Calu3 (cell line): ENCODE data around the gene CMKLR1. TPM values are rescaled to one million over a fixed set of nuclear protein-coding genes. Genes with fewer than 3 reads are reported as not detected.

Source experiments
- BruUV-seq: library from RNA; stranded (reverse); fragments of 400-500 nt; replicated peaks from 2 replicates; lab custom pipeline; 2021; lab: Mats Ljungman, UMichigan
- CTCF ChIA-PET: fragments of 300-600 bp; sonication (Branson Sonifier 250); formaldehyde crosslinking; loops from one replicate; lab custom pipeline; 2022; ENCODE audit warnings: antibody characterized with exemption; lab: Charles Lee
- DNase-seq: peaks from one replicate; pipeline ENCODE4 v3.0.0; 2022
- H3K27ac Mint-ChIP-seq: one replicate; pipeline ENCODE4 v1.8.0; 2022; ENCODE audit warnings: mixed read lengths; ENCODE audit not compliant: unreplicated experiment
- H3K27me3 Mint-ChIP-seq: one replicate; pipeline ENCODE4 v1.8.0; 2022; ENCODE audit warnings: mixed read lengths; ENCODE audit not compliant: unreplicated experiment
- H3K36me3 Mint-ChIP-seq: one replicate; pipeline ENCODE4 v1.8.0; 2022; ENCODE audit warnings: mild to moderate bottlenecking, moderate library complexity, mixed read lengths; ENCODE audit not compliant: insufficient read depth, unreplicated experiment
- H3K4me1 Mint-ChIP-seq: one replicate; pipeline ENCODE4 v1.8.0; 2022; ENCODE audit warnings: mild to moderate bottlenecking, low read depth, mixed read lengths; ENCODE audit not compliant: unreplicated experiment
- H3K4me3 Mint-ChIP-seq: one replicate; pipeline ENCODE4 v1.8.0; 2022; ENCODE audit warnings: mild to moderate bottlenecking, low read depth, moderate library complexity, mixed read lengths; ENCODE audit not compliant: unreplicated experiment
- H3K9me3 Mint-ChIP-seq: one replicate; pipeline ENCODE4 v1.8.0; 2022; ENCODE audit warnings: low read depth, mixed read lengths; ENCODE audit not compliant: unreplicated experiment
- CTCF ChIP-seq: fragments of 200-600 bp; IDR thresholded peaks from one replicate; pipeline ENCODE4 v1.8.0; 2022; ENCODE audit warnings: antibody characterized with exemption; ENCODE audit not compliant: unreplicated experiment
- intact Hi-C: fragments of 100-400 bp; cut with micrococcal nuclease; formaldehyde crosslinking; loops from one replicate; pipeline ENCODE4 v1.10.0; 2022; ENCODE audit not compliant: unreplicated experiment
- total RNA-seq: library from RNA; stranded (reverse); gene quantifications from 2 replicates; pipeline ENCODE4 v1.2.3, GENCODE V29; 2022

CMKLR1 gene
- total RNA-seq, 1 experiment from 2014 or later = not detected

DNA sequence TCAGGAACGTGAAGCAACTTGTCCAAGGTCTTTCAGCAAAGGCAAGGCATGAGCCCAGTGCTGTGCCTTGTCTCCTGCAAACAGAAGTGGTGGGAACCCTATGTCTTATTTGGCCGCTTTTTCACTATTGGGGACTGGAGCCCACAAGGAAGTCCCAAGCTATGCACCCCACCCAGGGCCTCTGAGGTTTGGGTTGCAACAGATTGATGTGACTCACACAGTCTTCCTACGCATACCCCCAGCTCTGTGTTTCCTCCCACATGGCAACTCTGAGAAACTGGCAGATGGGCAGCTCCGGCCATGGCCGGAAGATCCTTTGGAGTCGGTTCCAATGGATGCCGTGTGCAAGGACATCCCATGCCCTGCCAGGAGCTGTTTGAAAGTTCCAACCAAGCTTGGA, 28.3 kb upstream of the CMKLR1 start:
- no peaks in the 10 kb centered on the region for H3K36me3 Mint-ChIP-seq
- H3K27ac Mint-ChIP-seq = no peak overlapping the region
- BruUV-seq = no TSS peak
- peaks cover 4% of the 10 kb centered on the region for H3K9me3 Mint-ChIP-seq
- no peak for TF ChIP-seq CTCF
- no peak for DNase-seq
- no peak overlapping the region for H3K4me3 Mint-ChIP-seq
- intact Hi-C loops = no loop called here
- no peaks in the 10 kb centered on the region for H3K4me1 Mint-ChIP-seq
- CTCF ChIA-PET = no interaction called here
- H3K27me3 Mint-ChIP-seq = peaks cover 54% of the 10 kb centered on the region

- Mint-ChIP-seq H3K4me3 (no peak overlapping the region), H3K4me1 (no peaks in the 10 kb centered on the region), H3K27ac (no peak overlapping the region), H3K9me3 (peaks cover 4% of the 10 kb centered on the region), H3K27me3 (peaks cover 43% of the 10 kb centered on the region), H3K36me3 (no peaks in the 10 kb centered on the region)
- TF ChIP-seq CTCF = no peak
- no peak for DNase-seq
- CTCF ChIA-PET = no interaction called here
- BruUV-seq = no TSS peak
- intact Hi-C loops = no loop called here
These were observed 26.2 kb upstream of the CMKLR1 start for GRCh38 chr12:108365324-108365723.

DNA sequence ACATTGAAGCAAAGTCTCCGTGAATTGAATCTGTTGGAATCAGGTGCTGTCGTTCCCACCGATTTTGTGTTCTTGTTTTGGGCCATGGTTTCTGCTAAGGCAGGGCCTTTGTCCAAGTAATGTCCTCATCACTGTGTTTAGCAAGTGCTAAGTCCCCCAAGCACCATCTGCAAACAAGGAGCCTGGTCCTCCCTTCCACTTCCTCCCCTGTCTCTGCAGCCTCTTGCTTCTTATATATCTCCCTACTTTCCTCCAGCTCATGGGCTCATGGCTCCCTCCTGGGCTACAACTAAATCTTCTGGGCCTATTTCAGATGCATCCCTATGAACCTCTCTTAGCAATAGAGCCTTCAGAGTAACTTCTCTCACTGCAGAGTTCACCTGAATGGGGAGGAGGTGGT, 25.8 kb upstream of the CMKLR1 start:
- peaks cover 44% of the 10 kb centered on the region for H3K27me3 Mint-ChIP-seq
- no TSS peak for BruUV-seq
- no peaks in the 10 kb centered on the region for H3K36me3 Mint-ChIP-seq
- peaks cover 4% of the 10 kb centered on the region for H3K9me3 Mint-ChIP-seq
- DNase-seq = no peak
- intact Hi-C loops = no loop called here
- no peak overlapping the region for H3K27ac Mint-ChIP-seq
- TF ChIP-seq CTCF = no peak
- H3K4me1 Mint-ChIP-seq = no peaks in the 10 kb centered on the region
- CTCF ChIA-PET = no interaction called here
- no peak overlapping the region for H3K4me3 Mint-ChIP-seq

- Mint-ChIP-seq H3K4me3 (no peak overlapping the region), H3K27ac (no peak overlapping the region), H3K9me3 (peaks cover 4% of the 10 kb centered on the region), H3K36me3 (no peaks in the 10 kb centered on the region), H3K27me3 (peaks cover 34% of the 10 kb centered on the region), H3K4me1 (no peaks in the 10 kb centered on the region)
- TF ChIP-seq CTCF = no peak
- CTCF ChIA-PET = no interaction called here
- BruUV-seq = no TSS peak
- intact Hi-C loops = no loop called here
- DNase-seq = no peak
These were observed 24.5 kb upstream of the CMKLR1 start for GRCh38 chr12:108363565-108363964.

DNA sequence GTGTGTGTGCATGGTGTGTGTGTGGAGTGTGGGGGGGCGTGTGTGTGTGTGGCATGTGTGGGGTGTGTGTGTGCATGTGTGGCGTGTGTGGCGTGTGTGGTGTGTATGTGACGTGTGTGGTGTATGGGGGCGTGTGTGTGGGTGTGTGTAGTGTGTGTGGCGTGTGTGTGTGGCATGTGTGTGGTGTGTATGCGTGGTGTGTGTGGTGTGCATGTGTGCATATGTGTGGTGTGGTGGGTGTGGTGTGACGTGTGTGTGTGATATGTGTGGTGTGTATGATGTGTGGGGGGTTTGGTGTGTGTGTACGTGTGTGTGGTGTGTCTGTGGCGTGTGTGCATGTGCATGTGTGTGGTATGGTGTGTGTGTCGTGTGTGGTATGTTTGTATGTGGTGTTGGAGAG, 24.1 kb upstream of the CMKLR1 start:
- no TSS peak for BruUV-seq
- H3K4me3 Mint-ChIP-seq = no peak overlapping the region
- peaks cover 4% of the 10 kb centered on the region for H3K9me3 Mint-ChIP-seq
- intact Hi-C loops = no loop called here
- H3K27ac Mint-ChIP-seq = no peak overlapping the region
- peaks cover 34% of the 10 kb centered on the region for H3K27me3 Mint-ChIP-seq
- TF ChIP-seq CTCF = no peak
- no peaks in the 10 kb centered on the region for H3K4me1 Mint-ChIP-seq
- DNase-seq = no peak
- no peaks in the 10 kb centered on the region for H3K36me3 Mint-ChIP-seq
- CTCF ChIA-PET = no interaction called here
